Medulla oblongata (tissue), 1 donor: ENCODE measurements around the gene VIPR2.
"Not testable (repeated sequence)": the region's sequence is repeated elsewhere in the genome, so short reads cannot be mapped to it uniquely, and the experiment has no call there.

ENCODE experiments used
- DNase-seq: peaks from one replicate; pipeline ENCODE4 v3.0.0-alpha.2; 2015; ENCODE audit errors: extremely low spot score

Gene VIPR2, protein sequence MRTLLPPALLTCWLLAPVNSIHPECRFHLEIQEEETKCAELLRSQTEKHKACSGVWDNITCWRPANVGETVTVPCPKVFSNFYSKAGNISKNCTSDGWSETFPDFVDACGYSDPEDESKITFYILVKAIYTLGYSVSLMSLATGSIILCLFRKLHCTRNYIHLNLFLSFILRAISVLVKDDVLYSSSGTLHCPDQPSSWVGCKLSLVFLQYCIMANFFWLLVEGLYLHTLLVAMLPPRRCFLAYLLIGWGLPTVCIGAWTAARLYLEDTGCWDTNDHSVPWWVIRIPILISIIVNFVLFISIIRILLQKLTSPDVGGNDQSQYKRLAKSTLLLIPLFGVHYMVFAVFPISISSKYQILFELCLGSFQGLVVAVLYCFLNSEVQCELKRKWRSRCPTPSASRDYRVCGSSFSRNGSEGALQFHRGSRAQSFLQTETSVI

DNA sequence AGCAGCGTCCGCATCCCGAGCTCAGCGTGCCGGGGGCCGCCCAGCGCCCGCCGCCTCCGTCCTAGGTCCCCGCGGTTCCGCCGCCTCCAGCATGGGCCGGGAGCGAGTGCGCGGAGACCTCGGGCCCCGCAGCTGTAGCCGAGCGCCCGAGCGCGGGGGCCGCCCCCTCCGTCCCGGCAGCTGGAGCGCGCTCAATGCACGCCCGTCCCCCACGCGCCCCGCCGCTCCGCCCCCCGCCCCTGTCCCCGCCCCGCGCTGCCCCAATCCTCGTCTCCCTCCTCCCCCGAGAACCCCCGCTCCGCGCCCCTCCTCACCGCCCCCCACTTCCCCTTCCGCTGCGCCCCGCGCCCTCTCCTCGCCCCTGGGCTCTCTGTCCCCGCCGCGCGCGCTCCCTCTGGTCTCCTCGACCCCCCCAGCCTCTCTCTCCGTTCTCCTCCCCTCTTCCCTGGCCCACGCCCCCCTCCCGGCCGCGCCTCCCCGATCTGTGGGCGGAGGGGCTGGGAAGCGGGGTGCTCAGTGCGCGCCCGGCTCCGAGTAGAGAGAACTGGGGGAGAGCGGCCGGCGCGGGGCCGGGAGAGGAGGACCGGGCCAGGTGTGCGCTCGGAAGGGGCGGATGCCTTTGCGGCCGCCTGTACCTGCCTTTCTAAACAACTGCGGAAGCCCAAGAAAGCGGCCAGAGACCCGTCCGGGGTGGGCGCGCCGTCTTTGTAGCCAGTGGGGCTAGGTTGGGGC, at the start of gene VIPR2:
VIPR2 (minus strand) TSS at position 110 of the 732 bp plus-strand sequence; CDS start at position 14, 96 bp downstream.
- DNase-seq = no peak

DNA sequence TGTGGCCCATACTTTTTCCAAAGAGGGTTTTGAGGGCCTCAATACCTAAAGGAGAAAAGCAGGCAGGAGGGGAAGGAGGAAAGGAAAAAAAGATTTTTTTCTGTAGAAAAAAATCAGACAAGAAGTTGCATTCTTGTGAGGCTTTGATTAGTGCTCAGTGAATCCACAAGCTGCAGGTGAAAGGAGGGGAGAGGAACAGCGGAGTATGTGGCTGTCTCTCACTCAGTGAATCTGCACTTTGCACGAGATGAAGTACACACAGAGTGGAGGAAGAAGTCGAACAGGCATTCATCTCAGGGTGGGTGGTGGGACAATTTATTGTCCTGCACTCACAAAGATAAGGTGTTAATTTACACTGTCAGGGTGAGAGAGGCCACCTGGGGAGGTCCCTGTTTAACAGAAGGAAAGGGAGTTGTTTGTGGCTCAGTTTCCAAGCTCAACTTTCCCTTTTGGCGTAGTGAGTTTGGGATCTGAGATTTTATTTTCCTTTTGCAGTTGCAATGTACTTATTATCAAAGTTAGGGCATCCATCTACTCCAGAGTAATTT, 49.0 kb upstream of the VIPR2 start:
- no peak for DNase-seq

DNA sequence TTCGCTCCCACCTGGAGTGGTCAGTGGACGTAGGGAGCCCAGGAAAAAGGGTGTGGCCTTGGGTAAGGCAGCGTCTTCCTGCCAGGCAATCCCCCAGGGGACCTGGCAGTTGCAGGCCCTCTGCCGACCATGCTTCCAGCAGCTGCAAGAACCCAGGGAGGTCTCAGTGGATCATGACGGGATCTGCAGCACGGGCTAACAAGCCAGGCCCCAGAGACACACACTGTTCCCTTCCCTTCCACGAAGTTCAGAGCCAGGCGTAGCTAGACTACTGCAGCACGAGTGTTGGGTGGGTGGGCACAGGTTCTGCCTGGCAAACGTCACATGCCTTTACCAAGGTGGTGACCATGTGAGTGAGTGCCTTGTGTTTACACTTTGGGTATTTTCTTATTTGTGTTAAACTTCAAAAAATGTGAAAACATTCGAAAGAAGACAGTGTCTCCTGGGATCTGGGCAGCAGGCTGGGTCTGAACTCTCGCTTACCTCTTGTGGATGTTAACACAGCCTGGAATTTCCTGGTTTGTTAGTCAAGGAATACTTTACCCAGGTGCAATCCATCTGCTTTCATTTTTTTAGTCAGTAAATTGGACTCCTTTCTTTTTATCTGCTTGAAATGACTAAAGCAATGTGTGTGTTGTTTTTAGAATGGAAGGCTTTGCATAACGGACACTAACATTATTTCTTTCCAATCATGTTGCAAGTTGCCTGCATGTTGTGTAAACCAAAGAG, 48.2 kb upstream of the VIPR2 start:
- no peak for DNase-seq

DNA sequence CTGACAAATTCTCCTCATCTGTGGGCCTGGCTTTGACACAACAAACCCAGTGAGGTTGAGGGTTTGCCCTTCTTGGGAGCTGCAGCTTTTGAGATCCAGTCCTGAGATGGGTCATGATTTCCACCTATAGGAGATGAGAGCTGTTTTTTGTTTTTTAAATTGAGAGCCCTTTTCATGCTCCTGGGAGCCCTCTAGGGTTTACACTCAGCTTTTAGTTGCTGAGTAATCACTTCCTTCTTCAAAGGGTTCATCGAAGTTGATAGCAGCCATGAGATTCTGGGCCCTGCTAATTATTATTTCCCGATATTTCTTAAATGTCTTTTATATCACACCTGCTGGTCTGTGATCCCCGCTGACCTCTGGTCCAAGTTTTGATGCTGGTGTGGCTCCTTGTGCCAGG, 47.3 kb upstream of the VIPR2 start:
- no peak for DNase-seq

DNA sequence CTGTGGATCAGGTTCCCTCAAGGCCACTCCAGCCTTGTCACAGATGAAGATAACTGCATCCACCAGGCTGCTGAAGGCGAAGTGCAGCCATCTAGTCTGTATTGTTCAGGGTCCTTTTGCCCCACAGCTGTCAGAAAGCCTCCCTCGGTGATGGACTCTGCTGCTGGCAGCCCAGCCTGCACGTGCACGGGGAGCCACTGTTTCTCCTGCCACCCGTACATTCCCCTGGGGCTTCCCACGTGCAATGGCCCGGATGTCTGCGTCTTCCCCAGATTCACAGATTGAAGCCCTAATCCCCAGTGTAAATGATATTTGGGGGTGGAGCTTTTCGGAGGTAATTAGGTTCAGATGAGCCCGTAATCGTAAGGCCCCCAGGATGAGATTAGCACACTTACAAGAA, 46.6 kb upstream of the VIPR2 start:
- DNase-seq = no peak

DNA sequence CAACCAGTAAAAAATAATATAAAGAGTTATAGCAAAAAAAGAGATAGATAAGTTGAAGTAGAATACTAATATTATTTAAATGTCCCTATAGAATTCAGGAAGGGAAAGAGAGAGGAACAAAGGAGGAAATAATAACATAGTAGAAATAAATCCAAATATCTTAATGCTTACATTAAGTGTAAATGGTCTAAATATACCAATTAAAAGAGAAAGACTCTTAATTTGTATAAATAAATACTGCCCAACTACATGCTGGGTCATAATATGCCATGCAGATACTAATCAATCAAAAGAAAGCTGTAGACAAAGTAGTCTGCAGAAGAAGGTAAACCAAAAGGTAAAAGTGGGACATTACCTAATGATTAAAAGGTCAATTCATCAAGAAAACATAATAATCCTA, 43.3 kb upstream of the VIPR2 start:
- no peak for DNase-seq

DNA sequence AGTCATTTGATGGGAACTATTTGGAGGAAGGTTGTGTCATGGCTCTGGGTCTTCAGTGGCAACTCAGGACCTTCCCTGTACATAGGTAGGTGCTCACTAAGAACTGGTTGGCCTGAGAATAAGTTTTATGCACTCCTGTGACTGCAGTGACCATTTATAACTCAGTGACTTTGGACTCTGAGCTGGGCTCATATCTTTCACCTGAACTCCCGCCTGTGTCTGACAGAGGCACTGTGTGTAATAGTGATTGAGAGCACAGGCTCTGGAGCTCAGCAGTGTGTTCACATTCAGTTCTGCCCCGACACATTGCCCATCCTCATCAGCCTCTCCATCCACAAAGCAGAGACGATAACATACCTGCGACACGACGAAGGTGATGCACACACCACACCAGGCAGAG, 34.6 kb upstream of the VIPR2 start:
- no peak for DNase-seq

DNA sequence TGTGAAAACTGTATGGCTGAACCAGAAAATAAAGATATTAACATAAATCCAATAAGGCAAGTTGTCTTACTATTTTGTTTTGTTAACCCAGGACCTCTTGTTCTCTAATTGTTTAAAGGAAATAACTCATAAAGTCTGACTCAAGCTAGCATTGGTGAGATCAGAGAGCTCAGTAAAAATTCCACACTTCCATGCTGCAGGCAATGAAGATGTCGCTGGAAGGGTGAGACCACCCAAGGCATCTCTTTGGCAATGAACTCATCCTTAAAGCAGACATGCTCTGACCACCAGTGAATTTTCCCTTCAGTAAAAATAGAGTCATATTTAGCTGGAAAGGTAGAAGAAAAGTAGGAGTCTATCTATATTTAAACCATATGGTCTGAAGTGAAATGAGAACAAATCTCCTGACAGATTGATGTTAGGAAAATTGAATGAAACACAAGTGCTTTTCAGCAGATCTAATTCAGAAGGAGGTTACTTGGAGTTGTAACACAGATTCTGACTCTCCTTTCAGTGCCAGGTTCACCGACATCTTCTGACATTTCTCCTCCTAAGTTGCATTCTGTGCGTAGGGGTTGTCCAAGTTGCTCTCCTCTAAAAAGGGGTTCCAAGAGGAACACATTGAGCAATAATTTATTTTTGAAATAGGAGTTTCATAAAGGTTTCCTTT, 32.8 kb upstream of the VIPR2 start:
- no peak for DNase-seq

DNA sequence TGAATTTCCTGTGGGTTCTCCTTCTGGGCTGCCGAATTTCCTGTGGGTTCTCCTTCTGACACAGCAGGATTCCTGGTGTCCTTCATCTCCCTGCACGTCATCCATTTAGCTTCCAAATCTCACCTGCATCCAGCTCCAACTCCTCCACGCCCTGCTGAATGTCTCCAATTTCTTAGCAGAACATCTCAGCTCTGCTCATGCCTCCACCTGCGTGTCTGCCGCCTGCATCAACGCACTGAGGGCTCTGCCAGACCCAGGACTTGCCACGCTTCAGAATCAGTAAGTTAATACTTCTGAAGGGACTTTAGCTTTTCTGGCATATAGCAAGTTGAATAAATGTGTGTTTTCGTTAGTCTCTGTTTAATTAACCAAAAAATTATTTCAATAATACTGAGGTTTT, 31.1 kb upstream of the VIPR2 start:
- no peak for DNase-seq

DNA sequence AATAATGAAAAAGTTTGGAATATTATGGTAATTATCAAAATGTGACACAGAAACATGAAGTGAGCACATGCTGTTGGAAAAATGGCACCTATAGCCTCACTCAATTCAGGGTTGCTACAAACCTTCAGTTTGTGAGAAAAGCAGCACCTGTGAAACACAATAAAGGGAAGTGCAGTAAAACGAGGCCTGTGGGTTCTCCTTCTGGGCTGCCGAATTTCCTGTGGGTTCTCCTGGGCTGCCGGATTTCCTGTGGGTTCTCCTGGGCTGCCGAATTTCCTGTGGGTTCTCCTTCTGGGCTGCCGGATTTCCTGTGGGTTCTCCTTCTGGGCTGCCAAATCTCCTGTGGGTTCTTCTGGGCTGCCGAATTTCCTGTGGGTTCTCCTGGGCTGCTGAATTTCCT, 30.4 kb upstream of the VIPR2 start:
- DNase-seq = not testable (repeated sequence)

DNA sequence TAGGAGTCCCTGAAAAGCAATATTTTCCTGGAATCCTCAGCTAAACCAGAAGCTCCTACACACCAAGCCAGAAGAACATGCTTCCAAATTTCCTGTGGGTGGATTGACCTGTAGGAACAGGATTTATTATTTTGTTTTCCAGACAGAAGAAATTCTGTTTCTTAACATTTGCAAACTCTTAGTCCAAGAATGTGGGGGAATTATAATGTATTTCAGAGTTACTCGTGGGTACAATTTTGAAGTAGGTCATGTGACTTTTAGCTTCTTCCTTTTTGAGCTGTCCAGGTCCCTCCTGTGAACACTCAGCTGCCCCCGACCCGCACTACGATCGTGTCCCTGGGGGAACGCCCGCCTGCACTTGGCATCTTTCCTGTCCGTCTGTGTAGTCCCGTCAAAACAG, 27.7 kb upstream of the VIPR2 start:
- DNase-seq = no peak

DNA sequence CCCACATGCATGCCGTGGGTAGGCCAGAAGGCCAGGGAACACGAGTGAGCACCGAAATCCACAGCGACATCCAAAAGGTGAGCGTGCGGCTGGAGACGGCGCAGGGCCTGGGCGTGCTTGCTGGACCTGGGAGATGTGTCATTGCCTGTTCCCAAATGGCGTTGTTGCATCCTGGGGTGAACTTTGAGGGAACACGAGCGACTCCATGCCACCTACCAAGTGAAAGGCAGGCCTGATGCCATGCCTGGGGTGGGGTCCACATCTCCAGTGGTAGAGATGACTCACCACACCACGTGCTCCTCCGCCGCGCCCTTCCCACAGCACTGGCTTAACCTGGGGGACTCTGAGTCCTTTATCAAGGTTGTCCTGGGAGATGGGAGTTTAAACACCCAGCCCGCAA, 24.7 kb upstream of the VIPR2 start:
- DNase-seq = no peak

DNA sequence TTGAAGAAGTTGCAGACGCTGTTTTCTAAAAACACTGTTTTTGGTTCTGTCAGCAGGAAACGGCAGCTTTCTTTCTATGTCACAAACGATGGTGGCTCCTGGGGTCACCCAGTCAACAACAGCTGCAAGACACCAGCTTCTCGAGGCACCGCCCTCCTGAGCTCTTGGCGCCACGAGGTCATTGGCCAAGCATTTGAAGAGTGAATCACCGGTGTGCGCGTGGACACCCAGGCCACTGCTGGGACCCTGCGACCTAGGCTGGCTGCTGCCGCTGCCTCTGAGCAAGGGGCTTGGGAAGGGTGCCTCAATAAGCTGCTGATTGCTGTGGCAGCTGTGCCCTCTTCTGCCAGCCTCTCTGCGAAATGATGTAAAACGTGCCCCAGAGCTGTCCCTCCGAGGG, 22.5 kb upstream of the VIPR2 start:
- DNase-seq = no peak

DNA sequence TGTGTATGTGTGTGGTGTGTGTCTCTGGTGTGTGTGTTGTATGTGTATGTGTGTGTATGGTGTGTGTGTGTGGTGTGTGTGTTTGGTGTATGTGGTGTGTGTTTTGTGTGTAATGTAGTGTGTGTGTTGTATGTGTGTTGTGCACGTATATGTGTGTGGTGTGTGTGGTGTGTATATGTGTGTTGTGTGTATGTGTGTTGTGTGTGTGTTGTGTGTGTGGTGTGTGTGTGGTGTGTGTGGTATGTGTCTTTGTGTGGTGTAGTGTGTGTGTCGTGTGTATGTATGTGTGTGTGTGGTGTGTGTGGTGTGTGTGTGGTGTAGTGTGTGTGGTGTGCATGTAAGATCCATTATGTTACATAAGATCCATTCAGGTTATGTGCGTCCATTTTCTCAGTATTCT, 21.9 kb upstream of the VIPR2 start:
- DNase-seq = no peak

DNA sequence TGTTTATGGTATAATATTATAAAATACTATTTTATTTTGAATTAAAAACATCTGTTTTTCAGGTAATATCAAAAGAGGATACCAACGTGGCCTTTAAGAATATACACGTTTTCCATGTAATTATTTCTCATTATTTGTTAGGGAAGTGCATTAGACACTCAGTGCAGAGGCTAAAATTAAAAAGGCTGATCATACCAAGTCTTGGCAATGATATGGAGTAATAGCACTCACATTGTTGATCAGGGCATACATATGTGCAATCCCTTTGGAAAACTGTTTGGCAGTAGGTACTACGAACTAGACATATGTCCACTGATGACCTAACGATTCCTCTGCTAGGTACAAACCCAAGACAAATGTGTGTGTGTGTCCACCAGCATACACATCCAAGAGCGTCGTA, 20.7 kb upstream of the VIPR2 start:
- no peak for DNase-seq

DNA sequence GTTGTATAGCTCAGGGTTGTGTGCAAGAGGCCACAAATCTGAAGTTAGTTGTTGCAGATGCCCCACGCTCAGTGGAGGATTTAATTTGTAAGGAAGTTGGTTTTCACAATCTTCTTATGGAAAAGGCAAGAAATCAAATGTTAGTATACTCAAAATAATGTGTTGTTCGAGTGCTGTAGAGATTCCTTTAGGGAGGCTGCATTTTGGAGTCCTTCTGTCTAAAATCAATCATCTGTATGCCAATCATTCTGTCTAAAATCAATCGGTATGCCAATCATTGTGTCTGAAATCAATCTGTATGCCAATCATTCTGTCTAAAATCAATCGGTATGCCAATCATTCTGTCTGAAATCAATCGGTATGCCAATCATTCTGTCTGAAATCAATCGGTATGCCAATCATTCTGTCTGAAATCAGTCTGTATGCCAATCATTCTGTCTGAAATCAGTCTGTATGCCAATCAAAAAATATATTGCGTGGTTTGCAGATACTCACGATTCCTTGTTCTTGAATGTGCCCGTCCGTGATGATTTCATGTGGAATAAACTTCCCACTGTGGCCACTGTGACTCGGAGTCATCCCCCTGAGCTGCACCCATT, 19.1 kb upstream of the VIPR2 start:
- DNase-seq = not testable (repeated sequence)

DNA sequence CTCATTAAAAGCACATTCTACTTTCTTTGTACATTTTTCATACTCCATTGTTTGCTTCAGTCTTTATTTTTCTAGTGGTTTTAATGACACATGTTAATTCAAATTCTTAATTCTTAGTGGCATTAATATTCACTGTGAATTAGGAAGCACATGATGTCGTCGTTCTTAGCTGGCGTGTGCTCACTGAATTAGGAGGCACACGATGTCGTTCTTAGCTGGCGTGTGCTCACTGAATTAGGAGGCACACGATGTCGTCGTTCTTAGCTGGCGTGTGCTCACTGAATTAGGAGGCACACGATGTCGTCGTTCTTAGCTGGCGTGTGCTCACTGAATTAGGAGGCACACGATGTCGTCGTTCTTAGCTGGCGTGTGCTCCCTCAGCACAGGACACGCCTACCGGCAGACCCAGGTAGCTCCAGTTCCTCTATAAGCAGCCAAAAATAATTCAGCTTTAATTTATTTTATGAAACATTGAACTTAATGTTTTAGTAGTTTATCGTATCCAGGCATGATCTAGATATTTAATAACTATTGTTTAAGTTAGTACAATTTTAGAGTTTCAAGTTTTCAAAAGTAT, 17.5 kb upstream of the VIPR2 start:
- DNase-seq = not testable (repeated sequence)

DNA sequence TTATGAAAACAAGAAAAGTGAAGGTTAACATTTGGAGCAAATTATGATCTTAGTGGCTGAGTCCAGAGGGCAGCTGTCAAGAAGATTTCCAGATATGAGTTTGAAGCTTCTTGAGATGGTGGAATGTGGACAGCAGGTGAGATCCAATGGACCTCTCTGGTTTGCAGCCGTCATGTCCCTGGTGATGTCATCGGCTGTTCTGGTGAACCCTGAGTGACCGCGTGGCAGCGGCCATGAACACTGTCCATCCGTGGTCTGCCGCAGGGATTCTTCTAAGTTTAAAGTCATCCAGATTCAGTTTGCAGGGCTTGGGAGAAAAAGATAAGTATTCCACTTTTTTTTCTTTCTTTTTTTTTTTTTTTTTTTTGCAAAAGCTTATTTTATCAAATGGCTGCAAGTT, 15.8 kb upstream of the VIPR2 start:
- no peak for DNase-seq

DNA sequence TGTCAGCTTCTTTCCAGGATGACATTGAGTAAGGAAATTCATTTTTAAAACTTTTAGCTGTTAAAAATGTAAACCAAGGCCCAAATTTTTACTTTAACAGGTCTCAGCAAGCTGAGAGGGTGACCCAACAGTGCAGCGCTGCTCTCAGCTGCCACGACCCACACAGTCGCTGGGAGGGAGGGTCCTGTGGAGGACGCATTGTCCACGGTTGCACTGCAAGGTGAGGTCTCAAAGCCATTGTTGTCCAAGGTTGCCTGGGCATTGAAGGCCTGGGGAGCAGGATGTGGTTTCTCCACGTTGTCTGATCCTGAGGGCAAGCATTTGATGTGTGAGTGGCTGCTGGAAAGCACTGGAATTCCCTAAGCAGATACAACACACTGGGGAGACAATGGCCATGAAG, 15.1 kb upstream of the VIPR2 start:
- DNase-seq = no peak

DNA sequence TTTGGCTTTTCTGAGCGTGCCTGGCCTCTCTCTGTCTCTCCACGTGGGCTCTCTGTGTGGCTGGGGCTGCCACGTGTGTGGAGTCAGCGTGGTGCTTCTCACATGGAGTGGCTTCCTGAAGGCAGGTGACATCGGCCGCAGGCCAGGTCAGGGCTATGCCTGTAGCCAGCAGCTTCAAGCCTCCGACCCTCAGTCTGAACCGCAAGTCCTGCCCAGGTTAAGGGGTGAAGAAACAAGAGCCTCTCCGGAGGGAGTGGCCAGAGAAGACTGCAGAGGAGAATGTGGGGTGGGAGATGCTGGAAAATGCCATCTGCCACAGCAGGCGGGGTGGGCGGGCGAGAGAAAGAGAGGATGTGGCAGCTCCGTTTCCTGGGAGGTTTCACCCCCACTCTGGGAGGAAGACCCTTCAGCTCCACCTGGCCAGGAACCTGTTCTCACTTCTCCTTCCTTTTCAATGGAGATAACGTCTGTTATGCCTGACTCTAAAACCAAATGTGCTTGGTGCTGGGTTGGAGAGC, 14.3 kb upstream of the VIPR2 start:
- no peak for DNase-seq
